ENCODE data around the gene HLA-A.
"Not testable (repeated sequence)": the region's sequence is repeated elsewhere in the genome, so short reads cannot be mapped to it uniquely, and the experiment has no call there.

The HLA-A gene

DNA sequence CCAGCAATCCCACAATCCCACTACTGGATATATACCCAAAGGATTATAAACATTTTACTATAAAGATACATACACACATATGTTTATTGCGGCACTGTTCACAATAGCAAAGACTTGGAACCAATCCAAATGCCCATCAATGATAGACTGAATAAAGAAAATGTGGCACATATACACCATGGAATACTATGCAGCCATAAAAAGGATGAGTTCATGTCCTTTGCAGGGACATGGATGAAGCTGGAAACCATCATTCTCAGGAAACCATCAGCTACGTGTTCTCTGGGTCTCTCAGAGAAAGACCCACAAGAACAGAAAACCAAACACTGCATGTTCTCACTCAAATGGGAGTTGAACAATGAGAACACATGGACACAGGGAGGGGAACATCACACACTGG, 21.4 kb downstream of the HLA-A start:
- DNase-seq: not testable (repeated sequence)

DNA sequence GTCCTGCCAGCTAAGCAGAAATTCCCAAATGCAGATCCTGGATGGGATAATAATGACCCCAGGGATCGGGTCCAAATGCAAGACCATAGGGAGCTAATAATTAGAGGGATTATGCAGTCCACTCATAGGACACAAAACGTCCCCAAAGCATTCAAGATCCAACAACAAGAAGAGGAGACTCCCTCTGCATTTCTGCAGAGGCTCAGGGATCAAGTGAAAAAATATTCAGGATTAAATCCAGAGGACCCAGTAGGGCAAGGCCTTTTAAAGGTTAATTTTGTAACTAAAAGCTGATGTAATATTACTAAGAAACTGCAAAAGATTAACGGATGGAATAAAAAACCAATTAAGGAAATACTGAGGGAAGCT, 22.2 kb downstream of the HLA-A start:
- DNase-seq: no peak

- peak; percentile 85 for DNase-seq
These were observed 22.7 kb downstream of the HLA-A start for GRCh38 chr6:29964887-29965562.

DNA sequence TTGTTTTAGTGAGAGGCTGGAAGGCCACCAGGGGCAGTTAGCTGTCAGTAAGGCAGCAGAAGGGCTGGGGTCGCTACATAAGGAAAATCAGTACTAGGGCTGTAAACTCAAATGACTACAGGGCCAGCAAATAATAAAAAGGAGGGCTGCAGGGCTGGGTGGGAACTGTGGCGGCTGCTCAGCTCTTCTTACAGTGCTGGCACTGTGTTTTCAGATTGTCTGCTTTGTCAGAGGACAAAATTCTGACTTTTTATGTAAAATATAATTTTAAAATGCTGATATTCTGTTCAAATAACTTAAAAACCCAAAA, 23.2 kb downstream of the HLA-A start:
- DNase-seq: no peak

DNA sequence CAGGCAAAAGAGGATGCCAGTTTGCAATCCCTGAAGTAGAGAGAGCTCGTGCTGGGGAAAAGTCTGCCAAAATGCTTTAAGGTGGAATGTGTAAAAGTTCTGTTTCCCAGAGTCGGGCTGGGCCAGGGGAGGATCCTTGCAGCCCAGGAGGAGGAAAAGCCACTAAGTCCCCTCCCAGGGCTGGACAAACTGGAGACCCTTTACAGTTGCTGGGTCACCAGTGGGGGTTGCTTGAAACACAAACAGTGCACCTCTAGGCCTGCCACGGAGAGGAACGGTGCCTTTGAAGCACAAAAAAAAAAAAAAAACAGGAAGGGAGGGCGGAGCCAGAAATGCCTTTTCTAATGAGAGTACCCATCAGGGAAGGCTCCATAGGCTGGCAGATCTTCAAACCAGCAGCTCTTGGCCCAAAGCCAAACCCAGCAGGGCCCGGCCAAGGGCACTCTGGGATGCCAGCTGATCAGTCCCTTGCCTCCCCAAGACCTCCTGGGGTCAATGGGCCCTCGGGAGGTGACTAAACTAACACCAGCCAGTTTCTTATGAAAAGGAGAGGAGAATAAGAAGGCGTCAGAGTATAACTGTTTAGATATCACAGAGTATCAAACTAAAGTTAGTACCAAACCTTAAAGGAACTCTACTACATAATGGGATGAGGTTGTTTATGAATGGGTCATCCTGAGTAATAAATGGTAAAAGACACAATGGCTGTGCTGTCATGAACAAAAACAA, 23.7 kb downstream of the HLA-A start:
- DNase-seq: peak; percentile 68

GRCh38 chr6:29967379-29968010, 25.2 kb downstream of the HLA-A start:
- no peak for DNase-seq

DNA sequence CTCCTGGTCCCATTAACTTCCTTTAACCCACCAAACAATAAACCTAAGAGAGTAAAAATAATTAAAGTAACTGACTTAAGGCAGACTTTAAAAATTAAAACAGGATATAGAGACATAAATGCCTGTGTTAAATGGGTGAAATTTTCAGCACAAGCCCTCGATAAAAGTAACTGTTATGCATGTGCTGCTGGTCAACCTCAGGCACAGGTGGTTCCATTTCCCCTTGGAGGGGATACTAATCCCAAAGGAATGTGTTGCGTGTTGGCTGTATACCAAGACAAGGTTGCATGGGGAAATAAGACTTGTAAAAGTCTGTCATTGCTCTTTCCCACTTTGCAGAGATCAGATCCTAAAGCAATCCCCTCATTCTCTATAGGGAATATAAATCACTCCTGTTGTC, 25.8 kb downstream of the HLA-A start:
- DNase-seq: no peak

DNA sequence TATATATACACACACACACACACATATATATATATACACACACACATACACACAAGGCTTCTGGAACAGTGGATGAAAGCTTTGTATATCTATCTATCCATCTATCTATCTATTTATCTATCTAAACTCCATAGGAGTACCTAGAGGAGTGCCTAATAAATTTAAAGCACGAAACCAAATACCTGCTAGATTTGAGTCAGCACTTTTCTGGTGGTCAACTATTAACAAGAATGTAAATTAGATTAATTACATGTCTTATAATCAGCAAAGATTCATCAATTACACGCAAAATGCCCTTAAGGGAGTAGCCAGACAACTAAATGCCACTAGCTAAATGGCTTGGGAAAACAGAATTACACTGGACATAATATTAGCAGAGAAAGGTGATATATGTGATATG, 26.6 kb downstream of the HLA-A start:
- no peak for DNase-seq

DNA sequence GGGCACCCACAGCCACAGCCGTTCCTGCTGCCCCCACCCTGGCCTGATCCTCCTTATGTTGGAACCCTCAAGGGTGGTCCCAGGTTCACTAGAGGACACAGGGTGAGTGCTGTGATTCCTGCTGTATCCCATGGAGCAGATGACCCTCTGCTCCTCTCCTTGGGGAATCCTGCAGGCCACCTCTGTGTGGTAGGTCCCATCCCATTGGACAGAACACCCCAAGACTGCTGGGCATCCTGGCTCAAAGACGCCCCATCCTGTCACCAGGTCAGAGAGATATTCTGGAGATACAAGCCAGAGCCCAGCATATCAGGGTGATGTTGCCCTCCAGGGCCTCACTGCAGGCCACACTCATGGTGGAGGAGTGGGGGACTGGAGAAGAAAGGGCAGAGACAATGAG, 28.4 kb downstream of the HLA-A start:
- no peak for DNase-seq

DNA sequence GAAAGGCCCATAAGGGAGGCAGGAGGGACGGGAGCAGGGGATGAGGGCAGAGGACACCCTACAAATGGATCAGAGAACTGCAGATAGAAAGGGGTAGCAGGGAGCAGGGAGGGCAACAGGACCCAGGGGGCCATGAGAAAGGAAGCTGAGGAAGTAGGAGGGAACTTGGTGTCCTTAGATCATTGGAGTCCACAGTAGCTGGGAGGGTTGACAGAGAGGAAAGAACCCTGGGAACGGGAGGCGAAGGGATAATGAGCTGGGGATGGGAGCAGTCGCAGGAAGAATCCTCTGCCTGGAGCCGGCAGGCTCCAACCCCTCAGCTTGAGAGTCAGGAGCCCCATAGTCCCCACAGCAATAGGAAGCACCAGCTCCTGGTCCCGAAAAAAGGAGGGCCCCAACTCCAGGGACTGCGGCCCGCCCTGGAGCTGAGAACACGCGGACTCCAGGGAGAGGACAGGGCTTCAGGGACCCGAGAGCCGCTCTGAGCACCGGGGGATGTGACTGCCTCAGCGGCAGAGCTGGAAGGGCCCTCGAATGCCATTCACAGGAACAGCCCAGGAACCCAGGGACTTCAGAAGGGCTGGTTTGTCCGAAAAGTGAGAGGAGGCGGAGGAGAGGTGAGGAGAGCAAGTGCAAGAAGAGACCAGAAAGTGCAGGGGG, 32.7 kb downstream of the HLA-A start:
- no peak for DNase-seq

- no peak for DNase-seq
These were observed 33.2 kb downstream of the HLA-A start for GRCh38 chr6:29975561-29975907.

- no peak for DNase-seq
These were observed 33.9 kb downstream of the HLA-A start for GRCh38 chr6:29976253-29976587.

DNA sequence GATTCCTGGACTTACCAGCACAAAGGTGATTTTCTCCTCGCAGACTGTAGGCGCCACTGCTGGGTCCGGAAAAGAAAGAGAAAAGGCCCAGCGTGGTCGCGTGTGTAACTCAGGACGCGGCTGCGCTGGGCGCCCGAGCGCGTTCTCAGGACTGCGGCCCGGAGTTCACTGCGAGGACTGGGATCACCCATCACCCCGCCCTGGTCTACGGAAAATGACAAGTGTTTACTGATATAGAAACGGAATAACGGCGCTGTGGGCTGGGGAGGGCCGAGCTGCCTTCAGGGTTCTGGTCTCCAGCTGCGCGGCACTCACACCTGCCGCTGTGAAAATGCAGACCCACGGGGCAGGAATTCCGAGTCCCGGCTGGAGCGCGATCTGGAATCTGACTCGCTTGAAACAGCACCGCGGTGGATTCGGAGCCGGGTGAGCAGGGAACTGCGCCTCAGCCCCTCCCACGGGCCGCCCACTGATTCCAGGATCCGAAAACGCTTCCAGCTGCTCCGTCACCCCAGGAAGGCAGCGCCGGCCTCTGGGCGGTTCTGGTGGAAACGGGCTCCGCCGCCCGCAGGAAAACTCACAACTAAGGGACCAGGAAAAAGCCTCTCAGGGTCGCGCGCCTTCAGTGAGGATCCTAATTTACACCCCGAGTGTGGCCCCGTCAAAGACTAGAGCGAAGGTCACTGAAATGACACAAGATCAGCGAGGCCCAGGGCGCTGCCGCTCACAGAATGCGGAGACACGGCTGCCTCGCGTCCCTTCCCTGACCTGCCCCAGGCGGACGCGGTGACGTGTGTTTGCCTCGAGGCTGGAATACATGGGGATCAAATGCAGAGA, 34.5 kb downstream of the HLA-A start:
- DNase-seq: peak; percentile 65

GRCh38 chr6:29977425-29977727, 35.0 kb downstream of the HLA-A start:
- no peak for DNase-seq

- not testable (repeated sequence) for DNase-seq
These were observed 37.7 kb downstream of the HLA-A start for GRCh38 chr6:29980013-29980412.

- no peak for DNase-seq
These were observed 38.2 kb downstream of the HLA-A start for GRCh38 chr6:29980511-29980910.

GRCh38 chr6:29981211-29981812, 39.0 kb downstream of the HLA-A start:
- DNase-seq: no peak

DNA sequence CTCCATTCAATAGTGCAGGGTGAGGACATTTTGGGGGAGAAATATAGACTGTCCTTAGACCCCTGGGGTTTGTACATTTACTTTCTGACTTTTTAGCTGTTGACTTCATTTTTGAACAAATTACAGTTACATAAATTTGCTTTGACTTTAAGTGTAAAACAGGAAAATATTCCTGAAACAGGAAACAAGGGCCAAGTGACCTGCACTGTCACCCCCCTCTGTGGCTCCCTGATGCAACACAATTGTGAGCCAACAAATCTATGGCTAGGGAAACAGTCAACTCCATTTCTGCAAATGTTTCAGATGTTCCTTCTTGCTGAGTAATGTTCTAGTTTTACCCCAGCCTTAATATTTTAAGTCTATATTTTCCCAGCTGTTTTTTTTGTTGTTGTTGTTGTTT, 39.8 kb downstream of the HLA-A start:
- DNase-seq: no peak

DNA sequence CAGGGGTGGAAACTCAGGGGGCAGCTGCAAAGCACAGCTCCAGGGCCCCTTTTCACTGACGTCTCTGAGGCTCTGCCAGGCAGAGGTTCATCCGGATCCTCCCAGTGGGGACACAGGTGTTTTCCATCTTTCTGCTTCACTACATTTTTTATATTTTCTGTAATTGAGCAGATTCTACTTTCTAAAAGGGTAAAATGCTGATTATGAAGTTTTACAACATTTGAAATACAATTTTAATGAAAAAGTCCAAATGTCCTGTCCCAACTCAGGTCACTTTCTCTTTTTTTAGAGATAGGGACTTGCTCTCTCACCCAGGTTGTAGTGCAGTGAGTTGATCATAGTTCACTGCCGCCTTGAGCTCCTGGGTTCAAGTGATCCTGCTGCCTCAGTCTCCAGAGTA, 41.9 kb downstream of the HLA-A start:
- no peak for DNase-seq

DNA sequence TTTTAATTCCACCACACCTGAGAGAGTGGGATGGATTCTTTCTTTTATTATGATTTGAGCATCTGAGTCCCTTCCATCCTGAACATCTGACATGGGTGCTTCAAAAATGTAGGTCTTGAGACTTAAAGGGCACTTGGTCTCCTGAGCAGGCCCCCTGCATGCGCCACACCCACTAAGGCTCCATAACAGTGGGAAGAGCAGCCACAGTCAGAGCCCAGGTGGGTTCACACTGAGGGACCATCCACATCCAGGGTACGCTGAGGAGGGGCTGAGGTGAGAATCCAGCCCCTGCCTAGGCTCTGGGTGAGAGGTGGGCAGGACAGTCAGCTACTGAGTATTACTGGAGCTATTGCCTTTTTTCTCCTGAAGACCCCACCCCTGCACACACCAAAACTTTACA, 42.7 kb downstream of the HLA-A start:
- DNase-seq: no peak

GRCh38 chr6:29986179-29986781, 43.9 kb downstream of the HLA-A start:
- DNase-seq: no peak

- no peak for DNase-seq
These were observed 46.9 kb downstream of the HLA-A start for GRCh38 chr6:29989211-29989610.

- DNase-seq: no peak
These were observed 48.6 kb downstream of the HLA-A start for GRCh38 chr6:29990931-29991330.

Measured in CD4-positive, alpha-beta T cell treated with Interleukin-21 for 1 hour (primary cell).